ENCODE results near the gene BANK1.

Gene BANK1

GRCh38 chr4:102042871-102043802 is 252.6 kb downstream of the BANK1 start:
- no peak for DNase-seq

- no peak for DNase-seq
Measured at GRCh38 chr4:102047616-102048015, 257.1 kb downstream of the BANK1 start.

- DNase-seq = no peak
Measured at GRCh38 chr4:102055805-102056204, 265.3 kb downstream of the BANK1 start.

GRCh38 chr4:102057122-102057521 is 266.6 kb downstream of the BANK1 start:
- DNase-seq = no peak

GRCh38 chr4:102061133-102061532 is 270.6 kb downstream of the BANK1 start:
- DNase-seq = no peak

- no peak for DNase-seq
Measured at GRCh38 chr4:102064747-102065442, 274.4 kb downstream of the BANK1 start.

GRCh38 chr4:102076622-102077021 is 286.1 kb downstream of the BANK1 start:
- DNase-seq = no peak

- DNase-seq = no peak
Measured at GRCh38 chr4:102080184-102080583, 289.7 kb downstream of the BANK1 start.

GRCh38 chr4:102089850-102090621 is 299.5 kb downstream of the BANK1 start:
- DNase-seq = no peak

- DNase-seq = no peak
Measured at GRCh38 chr4:102091656-102092055, 301.1 kb downstream of the BANK1 start.

- no peak for DNase-seq
Measured at GRCh38 chr4:102094481-102094880, 304.0 kb downstream of the BANK1 start.

GRCh38 chr4:102103368-102103767 is 312.8 kb downstream of the BANK1 start:
- no peak for DNase-seq

- no peak for DNase-seq
Measured at GRCh38 chr4:102104278-102104677, 313.7 kb downstream of the BANK1 start.

- DNase-seq = no peak
Measured at GRCh38 chr4:102105983-102106382, 315.5 kb downstream of the BANK1 start.

- no peak for DNase-seq
Measured at GRCh38 chr4:102114118-102114630, 323.6 kb downstream of the BANK1 start.

- DNase-seq = no peak
Measured at GRCh38 chr4:102116121-102116520, 325.6 kb downstream of the BANK1 start.

- no peak for DNase-seq
Measured at GRCh38 chr4:102120846-102121245, 330.3 kb downstream of the BANK1 start.

Measured in activated CD4-positive, alpha-beta T cell treated with anti-CD3 and anti-CD28 coated beads for 1 hour (primary cell).